ENCODE data around the gene ELL.

DNA sequence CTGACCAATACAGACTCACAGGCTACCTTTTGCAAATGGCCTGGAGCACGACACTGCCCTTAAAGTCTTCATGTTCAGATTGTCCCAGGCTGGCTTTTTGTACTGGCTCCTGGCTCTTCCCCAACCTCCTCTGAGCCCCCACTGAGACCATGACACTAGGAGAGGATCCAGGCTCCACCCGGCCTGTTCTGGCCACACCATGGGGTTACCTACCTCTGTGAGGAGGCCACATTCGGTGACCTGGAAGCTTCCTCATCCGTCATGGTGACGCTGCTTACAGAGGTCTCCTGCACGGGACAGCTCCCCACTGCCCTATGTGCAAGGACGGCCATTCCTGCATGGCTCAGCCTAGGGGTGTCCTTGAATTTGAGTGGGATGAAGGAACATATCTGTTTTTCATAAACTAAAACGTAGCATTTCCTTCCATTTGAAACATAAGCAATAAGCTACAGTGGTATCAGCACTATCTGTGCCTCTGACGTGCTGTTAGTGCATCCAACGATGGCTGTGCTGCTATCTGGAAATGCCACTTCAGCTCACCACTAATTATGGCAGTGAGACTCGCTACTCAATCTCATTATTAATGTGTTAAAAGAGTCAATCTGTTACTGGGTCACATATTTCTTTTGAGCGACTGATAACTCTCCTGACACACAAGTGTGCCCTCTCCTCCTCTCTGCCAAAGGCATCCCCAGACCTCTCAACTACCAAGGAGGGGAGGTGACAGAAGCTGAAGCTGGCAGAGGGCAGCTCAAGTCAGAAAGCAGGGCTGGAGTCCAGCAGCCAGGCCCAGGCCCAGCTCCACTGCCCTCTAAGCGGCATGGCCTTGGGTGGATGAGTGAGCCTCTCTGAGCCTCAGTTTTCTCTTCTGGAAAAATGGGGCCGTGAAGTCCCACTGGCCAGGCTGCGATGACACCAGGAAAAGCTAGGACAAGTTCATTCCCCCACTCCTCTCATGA is 29.6 kb downstream of the ELL start:
- TF ChIP-seq GATA2 (IDR thresholded peaks at IDR 0.05; ENCODE audit: low read depth, low read length) (no peak), GATA3 (IDR thresholded peaks at IDR 0.05; ENCODE audit: low read depth, low read length) (no peak)

Data from SH-SY5Y (cell line).